ENCODE measurements around the gene HDAC4. TPM values are rescaled to one million over a fixed set of nuclear protein-coding genes. Genes with fewer than 3 reads are reported as not detected.

The HDAC4 gene
- total and polyA plus RNA-seq, 2 of the 8 experiments (the other 6 are each of a cell fraction or from before 2014, with no cell fraction given): 15.4 to 31.5 TPM

DNA sequence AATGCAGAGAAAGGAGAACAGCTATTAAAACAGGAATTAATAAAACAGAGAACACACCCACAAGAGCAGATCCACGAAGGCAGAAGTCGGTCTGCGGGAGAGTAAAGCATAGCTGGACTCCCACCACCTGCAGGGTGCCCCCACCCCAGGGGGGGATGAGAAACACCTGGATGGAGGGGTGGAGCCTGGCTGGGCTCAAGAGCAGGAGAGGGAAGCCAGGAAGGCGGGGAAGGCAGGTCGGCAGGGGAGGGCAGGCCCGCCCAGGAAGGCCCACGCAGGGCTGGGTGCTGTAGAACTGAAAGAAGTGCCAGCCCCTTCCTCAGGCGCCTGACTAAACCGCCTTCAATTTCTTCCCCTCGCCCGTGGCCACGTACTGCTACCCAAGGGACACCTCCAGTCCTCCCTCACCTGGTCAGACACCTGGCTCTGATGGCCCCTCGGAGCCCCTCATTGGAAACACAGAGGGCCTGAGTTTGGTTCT is 175.4 kb downstream of the HDAC4 start:
- Histone ChIP-seq H3K9ac (replicated peaks in 1 of 4; ENCODE audit: extremely low read depth in 1 of 4, low read depth in 3 of 4, low read length in 3 of 4) (no peak overlapping the region), H3K9me3 (ENCODE audit: insufficient read depth in 2 of 2, low read depth in 1 of 2, low read length in 1 of 2) (no peaks in the 10 kb centered on the region), H2BK5ac (ENCODE audit: low read depth, low read length) (no peak overlapping the region), H4K20me1 (replicated peaks in 1 of 2; ENCODE audit: control insufficient read depth in 1 of 2, insufficient read depth in 2 of 2, low read length in 2 of 2) (peaks cover 9 to 16% of the 10 kb centered on the region in 2 experiments), H4K5ac (ENCODE audit: insufficient read length, low read depth, low read length) (no peak overlapping the region), H2BK12ac (ENCODE audit: low read depth, low read length) (0 out of 2 replicates have a peak overlapping the region, but pooled peaks have one; percentile 1), H3K27ac (ENCODE audit: low read depth, low read length) (no peak overlapping the region), H4K8ac (ENCODE audit: extremely low read depth, insufficient read depth, low read length) (no peak overlapping the region; the same call in 1 of the 2 replicates), H3K79me1 (ENCODE audit: low read depth, low read length) (peaks cover 26% of the 10 kb centered on the region), H3K56ac (replicated peaks; ENCODE audit: insufficient read length, low read depth, low read length) (no peak overlapping the region), H3K14ac (ENCODE audit: insufficient read length) (no peak overlapping the region), H4K91ac (replicated peaks; ENCODE audit: insufficient read length, low read length) (no peak overlapping the region), H3K4ac (replicated peaks; ENCODE audit: insufficient read length, low read depth, low read length) (no peak overlapping the region), H2BK15ac (ENCODE audit: low read length) (no peak overlapping the region), H3K27me3 (replicated peaks in 1 of 4; ENCODE audit: control insufficient read depth in 3 of 4, extremely low read depth in 1 of 4, insufficient read depth in 3 of 4, low read length in 3 of 4) (no peaks in the 10 kb centered on the region), H3K36me3 (ENCODE audit: control insufficient read depth in 2 of 4, insufficient read depth in 4 of 4, low read length in 3 of 4) (no peaks in the 10 kb centered on the region), H2BK120ac (replicated peaks; ENCODE audit: low read depth, low read length) (no peak overlapping the region), H3K4me3 (ENCODE audit: extremely low read depth in 1 of 4, insufficient read depth in 2 of 4, low read depth in 3 of 4, low read length in 4 of 4) (no peak overlapping the region), H2BK20ac (ENCODE audit: low read length) (no peak overlapping the region), H2AFZ (ENCODE audit: low read length) (no peak overlapping the region), H3K79me2 (ENCODE audit: control insufficient read depth in 1 of 2, insufficient read depth in 2 of 2, low read length in 2 of 2) (peaks cover 0 to 86% of the 10 kb centered on the region in 2 experiments; a peak in 2 of 4 replicates), H3K23me2 (ENCODE audit: low read depth, low read length) (no peaks in the 10 kb centered on the region), H3K18ac (ENCODE audit: extremely low read depth, low read length) (no peak overlapping the region; the same call in 1 of the 2 replicates), H3K4me2 (ENCODE audit: insufficient read depth in 1 of 2, low read depth in 2 of 2, low read length in 2 of 2) (no peak overlapping the region), H3K23ac (ENCODE audit: insufficient read length) (no peak overlapping the region), H3K4me1 (replicated peaks in 1 of 4; ENCODE audit: control insufficient read depth in 3 of 4, insufficient read depth in 4 of 4, low read length in 3 of 4) (peaks cover 0 to 25% (median 8%) of the 10 kb centered on the region in 4 experiments; a peak in 5 of 7 replicates), H2AK5ac (ENCODE audit: low read depth, low read length) (no peak overlapping the region)
- ChIA-PET CTCF (ENCODE audit: partially characterized antibody) (interaction anchor here (0.9 kb wide), 1 partner anchor 81 kb away, joined by 3 read pairs; no protein-coding TSS in a partner anchor), POLR2A (ENCODE audit: partially characterized antibody) (no interaction called here)
- FAIRE-seq (no peak), DNase-seq (ENCODE audit: low read depth in 1 of 2, low spot score in 2 of 2) (no peak)
- 79% methylated on average over 12 of the region's 13 CpGs; no CpG with 5 or more reads in 1 of the 2 experiments for WGBS, 2 experiments (ENCODE audit: extremely low coverage in 1 of 2, insufficient coverage in 1 of 2, insufficient read length in 1 of 2, insufficient replicate concordance in 2 of 2, low coverage in 1 of 2, low lambda C conversion rate in 2 of 2, missing lambda C conversion rate in 1 of 2)
- TF ChIP-seq RXRA (IDR thresholded peaks at IDR 0.05; ENCODE audit: insufficient read depth, low read depth, low read length) (no peak), HDAC2 (IDR thresholded peaks at IDR 0.05; ENCODE audit: borderline replicate concordance in 1 of 2, low read depth in 2 of 2, low read length in 2 of 2) (no peak), SUZ12 (IDR thresholded peaks at IDR 0.05; ENCODE audit: low read length) (no peak), POLR2AphosphoS5 (IDR thresholded peaks at IDR 0.05; ENCODE audit: low read depth, low read length) (no peak)
- TF ChIP-seq, protein P1, sequence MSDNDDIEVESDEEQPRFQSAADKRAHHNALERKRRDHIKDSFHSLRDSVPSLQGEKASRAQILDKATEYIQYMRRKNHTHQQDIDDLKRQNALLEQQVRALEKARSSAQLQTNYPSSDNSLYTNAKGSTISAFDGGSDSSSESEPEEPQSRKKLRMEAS (IDR thresholded peaks at IDR 0.05): no peak
- TF ChIP-seq, protein P2, sequence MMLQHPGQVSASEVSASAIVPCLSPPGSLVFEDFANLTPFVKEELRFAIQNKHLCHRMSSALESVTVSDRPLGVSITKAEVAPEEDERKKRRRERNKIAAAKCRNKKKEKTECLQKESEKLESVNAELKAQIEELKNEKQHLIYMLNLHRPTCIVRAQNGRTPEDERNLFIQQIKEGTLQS (IDR thresholded peaks at IDR 0.05; ENCODE audit: insufficient read depth, low read depth, low read length): no peak

Measured in H1 (cell line).